ENCODE results near the gene HSPA5. TPM values are rescaled to one million over a fixed set of nuclear protein-coding genes. Genes with fewer than 3 reads are reported as not detected.

HSPA5 gene
- total RNA-seq, 4 donors from 2014 or later: 53.7 to 88.5 (median 81.5) TPM

GRCh38 chr9:125241863-125242739 lies 958 bp upstream of the HSPA5 start:
- H3K27me3 ChIP-seq: no peaks in the 10 kb centered on the region
- WGBS, 2 donors (ENCODE audit: low coverage in 1 of 2): 27 to 35% methylated on average over 16 to 22 of the region's 27 CpGs
- ATAC-seq: peak; percentile 3
- H3K36me3 ChIP-seq: peaks cover 0 to 27% of the 10 kb centered on the region in 2 donors
- peaks cover 2 to 41% (median 21%) of the 10 kb centered on the region in 3 donors for H3K4me1 ChIP-seq
- TF ChIP-seq POLR2A (IDR thresholded peaks at IDR 0.05) (no peak), EP300 (IDR thresholded peaks at IDR 0.05) (no peak), POLR2AphosphoS5 (IDR thresholded peaks at IDR 0.05) (no peak), CTCF (IDR thresholded peaks at IDR 0.05) (no peak)
- H3K9me3 ChIP-seq: no peaks in the 10 kb centered on the region
- H3K4me3 ChIP-seq: peak overlapping the region; percentile 86 to 91
- H3K27ac ChIP-seq: peak overlapping the region; percentile 91 to 98 (median 95)

DNA sequence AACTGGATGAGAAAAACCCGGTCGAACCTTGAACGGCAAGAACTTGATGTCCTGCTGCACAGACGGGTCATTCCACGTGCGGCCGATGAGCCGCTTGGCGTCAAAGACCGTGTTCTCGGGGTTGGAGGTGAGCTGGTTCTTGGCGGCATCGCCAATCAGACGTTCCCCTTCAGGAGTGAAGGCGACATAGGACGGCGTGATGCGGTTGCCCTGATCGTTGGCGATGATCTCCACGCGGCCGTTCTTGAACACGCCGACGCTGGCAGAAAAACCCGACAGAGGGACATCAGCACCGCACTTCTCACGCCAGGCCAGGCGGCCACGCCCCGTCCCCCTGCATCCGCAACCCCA lies 519 bp downstream of the HSPA5 start:
- H3K4me1 ChIP-seq: peaks cover 2 to 55% (median 27%) of the 10 kb centered on the region in 3 donors
- peak; percentile 0 for ATAC-seq
- WGBS, 2 donors (ENCODE audit: low coverage in 1 of 2): 0% methylated on average over 11 of the region's 33 CpGs; no CpG with 5 or more reads in 1 of the 2 donors

GRCh38 chr9:125239631-125240597 lies 1.2 kb downstream of the HSPA5 start:
- Histone ChIP-seq H3K27ac (peak overlapping the region; percentile 71 to 98 (median 92)), H3K27me3 (no peaks in the 10 kb centered on the region), H3K4me3 (peak overlapping the region; percentile 63 to 91), H3K4me1 (peaks cover 2 to 63% (median 33%) of the 10 kb centered on the region in 3 donors), H3K36me3 (peaks cover 0 to 49% of the 10 kb centered on the region in 2 donors), H3K9me3 (no peaks in the 10 kb centered on the region)
- WGBS, 2 donors (ENCODE audit: low coverage in 1 of 2): 7 to 19% methylated on average over 7 to 8 of the region's 8 CpGs
- ATAC-seq: no peak
- no peak for TF ChIP-seq POLR2A (IDR thresholded peaks at IDR 0.05)
- no peak for TF ChIP-seq CTCF (IDR thresholded peaks at IDR 0.05)
- TF ChIP-seq POLR2AphosphoS5 (IDR thresholded peaks at IDR 0.05): no peak
- no peak for TF ChIP-seq EP300 (IDR thresholded peaks at IDR 0.05)

More for the DNA sequence above, 519 bp downstream of the HSPA5 start:
- Histone ChIP-seq H3K9me3 (no peaks in the 10 kb centered on the region), H3K36me3 (peaks cover 0 to 42% of the 10 kb centered on the region in 2 donors), H3K27ac (peak overlapping the region; percentile 71 to 98 (median 92)), H3K27me3 (no peaks in the 10 kb centered on the region), H3K4me3 (peak overlapping the region; percentile 63 to 91)
- peak; percentile 28 for TF ChIP-seq POLR2AphosphoS5 (IDR thresholded peaks at IDR 0.05)
- no peak for TF ChIP-seq CTCF (IDR thresholded peaks at IDR 0.05)
- no peak for TF ChIP-seq EP300 (IDR thresholded peaks at IDR 0.05)
- TF ChIP-seq POLR2A (IDR thresholded peaks at IDR 0.05): no peak

GRCh38 chr9:125238915-125239446 lies 2.2 kb downstream of the HSPA5 start:
- Histone ChIP-seq H3K36me3 (peaks cover 0 to 56% of the 10 kb centered on the region in 2 donors), H3K9me3 (no peaks in the 10 kb centered on the region), H3K4me1 (peaks cover 2 to 66% (median 33%) of the 10 kb centered on the region in 3 donors), H3K27ac (no peak overlapping the region), H3K27me3 (no peaks in the 10 kb centered on the region), H3K4me3 (peak overlapping the region in 1 of 2 donors; percentile 91)
- no peak for TF ChIP-seq POLR2A (IDR thresholded peaks at IDR 0.05)
- TF ChIP-seq CTCF (IDR thresholded peaks at IDR 0.05): no peak
- no peak for TF ChIP-seq POLR2AphosphoS5 (IDR thresholded peaks at IDR 0.05)
- no peak for TF ChIP-seq EP300 (IDR thresholded peaks at IDR 0.05)
- ATAC-seq: no peak
- 82 to 89% methylated on average over 8 to 14 of the region's 14 CpGs for WGBS, 2 donors (ENCODE audit: low coverage in 1 of 2)
